Neural progenitor cell (in vitro differentiated cells): ENCODE data around the gene ZNF107.
"Not testable (repeated sequence)": the region's sequence is repeated elsewhere in the genome, so short reads cannot be mapped to it uniquely, and the experiment has no call there.

Experiments
- EZH2 ChIP-seq: fragments of 200-600 bp; sonication (generic); IDR thresholded peaks from 2 replicates; pipeline ENCODE4 v1.6.1; 2017; ENCODE audit warnings: antibody characterized with exemption, mild to moderate bottlenecking, moderate library complexity
- TF ChIP-seq, protein P1 (sequence below): fragments of 200-600 bp; sonication (generic); IDR thresholded peaks from 2 replicates; pipeline ENCODE4 v1.5.1; 2017; ENCODE audit warnings: antibody characterized with exemption, mild to moderate bottlenecking

DNA sequence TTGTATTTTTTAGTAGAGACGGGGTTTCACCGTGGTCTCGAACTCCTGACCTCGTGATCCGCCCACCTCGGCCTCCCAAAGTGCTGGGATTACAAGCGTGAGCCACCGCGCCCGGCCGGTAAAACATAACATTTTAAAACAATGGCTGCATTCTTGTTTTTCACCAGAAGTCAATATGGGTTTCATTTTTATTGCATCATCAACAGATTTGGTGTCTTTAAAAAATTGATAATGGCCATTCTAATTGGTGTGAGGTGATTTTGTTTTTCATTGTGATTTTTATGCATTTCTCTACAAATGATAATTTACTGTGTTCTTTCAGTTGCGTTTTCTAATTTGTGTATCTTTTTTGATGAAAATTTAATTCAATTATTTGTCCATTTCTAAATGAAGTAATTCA is 31.9 kb downstream of the ZNF107 start:
- TF ChIP-seq, protein P1, sequence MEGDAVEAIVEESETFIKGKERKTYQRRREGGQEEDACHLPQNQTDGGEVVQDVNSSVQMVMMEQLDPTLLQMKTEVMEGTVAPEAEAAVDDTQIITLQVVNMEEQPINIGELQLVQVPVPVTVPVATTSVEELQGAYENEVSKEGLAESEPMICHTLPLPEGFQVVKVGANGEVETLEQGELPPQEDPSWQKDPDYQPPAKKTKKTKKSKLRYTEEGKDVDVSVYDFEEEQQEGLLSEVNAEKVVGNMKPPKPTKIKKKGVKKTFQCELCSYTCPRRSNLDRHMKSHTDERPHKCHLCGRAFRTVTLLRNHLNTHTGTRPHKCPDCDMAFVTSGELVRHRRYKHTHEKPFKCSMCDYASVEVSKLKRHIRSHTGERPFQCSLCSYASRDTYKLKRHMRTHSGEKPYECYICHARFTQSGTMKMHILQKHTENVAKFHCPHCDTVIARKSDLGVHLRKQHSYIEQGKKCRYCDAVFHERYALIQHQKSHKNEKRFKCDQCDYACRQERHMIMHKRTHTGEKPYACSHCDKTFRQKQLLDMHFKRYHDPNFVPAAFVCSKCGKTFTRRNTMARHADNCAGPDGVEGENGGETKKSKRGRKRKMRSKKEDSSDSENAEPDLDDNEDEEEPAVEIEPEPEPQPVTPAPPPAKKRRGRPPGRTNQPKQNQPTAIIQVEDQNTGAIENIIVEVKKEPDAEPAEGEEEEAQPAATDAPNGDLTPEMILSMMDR = not testable (repeated sequence)
- not testable (repeated sequence) for TF ChIP-seq EZH2
